Neural progenitor cell (in vitro differentiated cells): ENCODE data around the gene AADACL4. TPM values are rescaled to one million over a fixed set of nuclear protein-coding genes. Genes with fewer than 3 reads are reported as not detected.
A peak's percentile ranks its signal among the peaks of the same experiment; 100 is the strongest.

Source experiments
- DNase-seq: peaks from one replicate; pipeline ENCODE4 v3.0.0-alpha.2; 2016; ENCODE audit warnings: low spot score
- H2AFZ ChIP-seq: fragments of 200-600 bp; sonication (generic); replicated peaks from 2 replicates; pipeline ENCODE4 v1.6.1; 2016; ENCODE audit warnings: antibody characterized with exemption
- H3F3A ChIP-seq: fragments of 200-600 bp; sonication (generic); 2 replicates; pipeline ENCODE4 v1.6.1; 2016; ENCODE audit warnings: antibody characterized with exemption, low read depth
- H3K27ac ChIP-seq: fragments of 200-600 bp; sonication (generic); 2 replicates; pipeline ENCODE4 v1.5.1; 2016; ENCODE audit warnings: mild to moderate bottlenecking
- H3K27me3 ChIP-seq: fragments of 200-600 bp; sonication (generic); 2 replicates; pipeline ENCODE4 v1.6.1; 2016; ENCODE audit warnings: mild to moderate bottlenecking, moderate library complexity
- H3K36me3 ChIP-seq: fragments of 200-600 bp; sonication (generic); 2 replicates; pipeline ENCODE4 v1.5.1; 2016
- H3K4me1 ChIP-seq: fragments of 200-600 bp; sonication (generic); 2 replicates; pipeline ENCODE4 v1.6.1; 2016; ENCODE audit warnings: mixed run types
- H3K4me2 ChIP-seq: fragments of 200-600 bp; sonication (generic); 2 replicates; pipeline ENCODE4 v1.6.1; 2016
- H3K4me3 ChIP-seq: fragments of 200-600 bp; sonication (generic); 2 replicates; pipeline ENCODE4 v1.5.1; 2016
- H3K79me2 ChIP-seq: fragments of 200-600 bp; sonication (generic); 2 replicates; pipeline ENCODE4 v1.6.1; 2016; ENCODE audit warnings: low read depth
- H3K9ac ChIP-seq: fragments of 200-600 bp; sonication (generic); 2 replicates; pipeline ENCODE4 v1.6.1; 2016
- H3K9me3 ChIP-seq: fragments of 200-600 bp; sonication (generic); 2 replicates; pipeline ENCODE4 v1.5.1; 2016; ENCODE audit warnings: low read depth
- H4K20me1 ChIP-seq: fragments of 200-600 bp; sonication (generic); 2 replicates; pipeline ENCODE4 v1.6.1; 2016; ENCODE audit warnings: low read depth
- H3K27ac Mint-ChIP-seq: 3 replicates; pipeline ENCODE4 v1.8.0; 2021; ENCODE audit warnings: mixed read lengths
- H3K27me3 Mint-ChIP-seq: 2 replicates; pipeline ENCODE4 v1.8.0; 2022; ENCODE audit warnings: low read depth, mild to moderate bottlenecking, inconsistent platforms, moderate library complexity, mixed read lengths; ENCODE audit not compliant: insufficient read depth
- H3K36me3 Mint-ChIP-seq: 3 replicates; pipeline ENCODE4 v1.8.0; 2021; ENCODE audit warnings: mixed read lengths
- H3K4me1 Mint-ChIP-seq: 3 replicates; pipeline ENCODE4 v1.8.0; 2021; ENCODE audit warnings: mixed read lengths
- H3K4me3 Mint-ChIP-seq: 3 replicates; pipeline ENCODE4 v1.8.0; 2021; ENCODE audit warnings: mild to moderate bottlenecking, moderate library complexity, mixed read lengths
- H3K9me3 Mint-ChIP-seq: 3 replicates; pipeline ENCODE4 v1.8.0; 2020; ENCODE audit warnings: mixed read lengths
- CTCF ChIP-seq: fragments of 200-600 bp; sonication (generic); IDR thresholded peaks from 2 replicates; pipeline ENCODE4 v1.5.1; 2017; ENCODE audit warnings: antibody characterized with exemption, mild to moderate bottlenecking
- EZH2 ChIP-seq: fragments of 200-600 bp; sonication (generic); IDR thresholded peaks from 2 replicates; pipeline ENCODE4 v1.6.1; 2017; ENCODE audit warnings: antibody characterized with exemption, mild to moderate bottlenecking, moderate library complexity
- EZH2phosphoT487 ChIP-seq: fragments of 200-600 bp; sonication (generic); IDR thresholded peaks from 2 replicates; pipeline ENCODE4 v1.6.1; 2017; ENCODE audit warnings: antibody characterized with exemption
- total RNA-seq: library from RNA; depleted of rRNA; stranded (reverse); fragments of >200 nt; gene quantifications from 2 replicates; pipeline ENCODE4 v1.2.3, GENCODE V29; 2015; ENCODE audit warnings: low replicate concordance

Gene AADACL4
- total RNA-seq, 1 donor from 2014 or later = not detected

- Mint-ChIP-seq H3K36me3 (no peaks in the 10 kb centered on the region), H3K9me3 (peaks cover 2% of the 10 kb centered on the region), H3K4me3 (peak overlapping the region; percentile 57), H3K4me1 (peaks cover 32% of the 10 kb centered on the region), H3K27me3 (peaks cover 35% of the 10 kb centered on the region), H3K27ac (no peak overlapping the region)
- Histone ChIP-seq H3K4me3 (peak overlapping the region; percentile 50), H3K79me2 (no peaks in the 10 kb centered on the region), H3K9ac (no peak overlapping the region), H3K4me2 (peak overlapping the region; percentile 79), H4K20me1 (peaks cover 4% of the 10 kb centered on the region), H3K27ac (no peak overlapping the region), H2AFZ (peak overlapping the region; percentile 41), H3K27me3 (peaks cover 49% of the 10 kb centered on the region), H3K4me1 (peaks cover 14% of the 10 kb centered on the region), H3K9me3 (no peaks in the 10 kb centered on the region), H3F3A (peaks cover 25% of the 10 kb centered on the region), H3K36me3 (no peaks in the 10 kb centered on the region)
- DNase-seq = peak; percentile 79
- TF ChIP-seq EZH2 (peak; percentile 53), EZH2phosphoT487 (peak; percentile 31), CTCF (no peak)
Observed at GRCh38 chr1:12596007-12596821, 47.7 kb upstream of the AADACL4 start.

- Histone ChIP-seq H3K9ac (no peak overlapping the region), H3K4me3 (no peak overlapping the region), H3K4me1 (peaks cover 11% of the 10 kb centered on the region), H3K9me3 (no peaks in the 10 kb centered on the region), H3K27me3 (peaks cover 49% of the 10 kb centered on the region), H3K27ac (no peak overlapping the region), H2AFZ (no peak overlapping the region), H3F3A (peaks cover 25% of the 10 kb centered on the region), H3K4me2 (no peak overlapping the region), H3K36me3 (no peaks in the 10 kb centered on the region), H3K79me2 (no peaks in the 10 kb centered on the region), H4K20me1 (peaks cover 4% of the 10 kb centered on the region)
- peaks cover 2% of the 10 kb centered on the region for H3K9me3 Mint-ChIP-seq
- H3K27me3 Mint-ChIP-seq = peaks cover 38% of the 10 kb centered on the region
- no peaks in the 10 kb centered on the region for H3K36me3 Mint-ChIP-seq
- H3K4me1 Mint-ChIP-seq = peaks cover 43% of the 10 kb centered on the region
- no peak overlapping the region for H3K27ac Mint-ChIP-seq
- DNase-seq = no peak
- no peak overlapping the region for H3K4me3 Mint-ChIP-seq
- TF ChIP-seq CTCF (no peak), EZH2 (no peak), EZH2phosphoT487 (no peak)
Observed at GRCh38 chr1:12597792-12598191, 46.1 kb upstream of the AADACL4 start.

GRCh38 chr1:12598974-12599373, 44.9 kb upstream of the AADACL4 start:
- H3K4me1 Mint-ChIP-seq = peaks cover 46% of the 10 kb centered on the region
- Histone ChIP-seq H2AFZ (no peak overlapping the region), H3K9ac (no peak overlapping the region), H4K20me1 (peaks cover 4% of the 10 kb centered on the region), H3K9me3 (no peaks in the 10 kb centered on the region), H3K4me1 (peaks cover 9% of the 10 kb centered on the region), H3K4me3 (no peak overlapping the region), H3K36me3 (no peaks in the 10 kb centered on the region), H3F3A (peaks cover 26% of the 10 kb centered on the region), H3K27ac (no peak overlapping the region), H3K4me2 (no peak overlapping the region), H3K27me3 (peaks cover 37% of the 10 kb centered on the region), H3K79me2 (no peaks in the 10 kb centered on the region)
- H3K9me3 Mint-ChIP-seq = no peaks in the 10 kb centered on the region
- H3K36me3 Mint-ChIP-seq = no peaks in the 10 kb centered on the region
- H3K4me3 Mint-ChIP-seq = no peak overlapping the region
- H3K27me3 Mint-ChIP-seq = peaks cover 32% of the 10 kb centered on the region
- H3K27ac Mint-ChIP-seq = no peak overlapping the region
- no peak for DNase-seq
- no peak for TF ChIP-seq CTCF
- no peak for TF ChIP-seq EZH2
- no peak for TF ChIP-seq EZH2phosphoT487
